MM.1S (cell line): ENCODE measurements around the gene NXF1.
"Not testable (repeated sequence)": the region's sequence is repeated elsewhere in the genome, so short reads cannot be mapped to it uniquely, and the experiment has no call there.

ENCODE experiments used
- DNase-seq: peaks from one replicate; pipeline ENCODE4 v3.0.0-alpha.2; 2015
- H2AFZ ChIP-seq: fragments of 300-600 bp; sonication (generic); 2 replicates; pipeline ENCODE4 v1.6.0; 2016; ENCODE audit warnings: antibody characterized with exemption, low read length
- H3F3A ChIP-seq: fragments of 300-600 bp; sonication (generic); 2 replicates; pipeline ENCODE4 v1.6.1; 2016; ENCODE audit warnings: mild to moderate bottlenecking, antibody characterized with exemption, low read length, moderate library complexity, mixed read lengths; ENCODE audit not compliant: insufficient read depth
- H3K27ac ChIP-seq: fragments of 300-600 bp; sonication (generic); 2 replicates; pipeline ENCODE4 v1.5.1; 2016; ENCODE audit warnings: mild to moderate bottlenecking, low read length
- H3K27me3 ChIP-seq: fragments of 300-600 bp; sonication (generic); replicated peaks from 2 replicates; pipeline ENCODE4 v1.6.0; 2016; ENCODE audit warnings: low read length; ENCODE audit not compliant: insufficient read depth
- H3K36me3 ChIP-seq: fragments of 300-600 bp; sonication (generic); replicated peaks from 2 replicates; pipeline ENCODE4 v1.6.1; 2016; ENCODE audit warnings: mild to moderate bottlenecking, low read length, mixed read lengths; ENCODE audit not compliant: insufficient read depth
- H3K4me1 ChIP-seq: fragments of 300-600 bp; sonication (generic); 2 replicates; pipeline ENCODE4 v1.6.1; 2016; ENCODE audit warnings: low read length, mixed read lengths
- H3K4me2 ChIP-seq: fragments of 300-600 bp; sonication (generic); 2 replicates; pipeline ENCODE4 v1.6.0; 2016; ENCODE audit warnings: low read depth, low read length
- H3K4me3 ChIP-seq: fragments of 300-600 bp; sonication (generic); 2 replicates; pipeline ENCODE4 v1.5.1; 2016; ENCODE audit warnings: low read length, mixed read lengths
- H3K79me2 ChIP-seq: fragments of 300-600 bp; sonication (generic); 2 replicates; pipeline ENCODE4 v1.6.1; 2016; ENCODE audit warnings: mixed run types, low read length, mixed read lengths
- H3K9ac ChIP-seq: fragments of 300-600 bp; sonication (generic); 2 replicates; pipeline ENCODE4 v1.6.1; 2016; ENCODE audit warnings: low read length, mixed read lengths
- H3K9me2 ChIP-seq: fragments of 300-600 bp; sonication (generic); replicated peaks from 2 replicates; pipeline ENCODE4 v1.6.1; 2016; ENCODE audit warnings: mild to moderate bottlenecking, low read length, mixed read lengths; ENCODE audit not compliant: insufficient read depth
- H3K9me3 ChIP-seq: fragments of 300-600 bp; sonication (generic); replicated peaks from 2 replicates; pipeline ENCODE4 v1.6.1; 2016; ENCODE audit warnings: mild to moderate bottlenecking, low read length, mixed read lengths; ENCODE audit not compliant: insufficient read depth
- H4K20me1 ChIP-seq: fragments of 300-600 bp; sonication (generic); 2 replicates; pipeline ENCODE4 v1.6.1; 2016; ENCODE audit warnings: mild to moderate bottlenecking, low read length, moderate library complexity, mixed read lengths; ENCODE audit not compliant: insufficient read depth
- CTCF ChIP-seq: fragments of 300-600 bp; sonication (generic); IDR thresholded peaks from 2 replicates; pipeline ENCODE4 v1.5.1; 2016; ENCODE audit warnings: antibody characterized with exemption, low read length, mixed read lengths
- EZH2 ChIP-seq: fragments of 300-600 bp; sonication (generic); optimal IDR thresholded peaks from 2 replicates; pipeline ENCODE3; 2017; ENCODE audit warnings: low read depth, mild to moderate bottlenecking, antibody characterized with exemption, low read length, mixed read lengths
- EZH2phosphoT487 ChIP-seq: fragments of 300-600 bp; sonication (generic); IDR thresholded peaks from 2 replicates; pipeline ENCODE4 v1.6.1; 2018; ENCODE audit warnings: antibody characterized with exemption, low read length

Gene NXF1

GRCh38 chr11:62774407-62774806, 30.8 kb downstream of the NXF1 start:
- Histone ChIP-seq H3K27me3 (no peaks in the 10 kb centered on the region), H3K4me2 (no peak overlapping the region)
- TF ChIP-seq CTCF (no peak), EZH2phosphoT487 (no peak), EZH2 (no peak)

GRCh38 chr11:62771144-62772021, 33.9 kb downstream of the NXF1 start, which contains the start of gene TAF6L:
Gene TAF6L, plus strand, starts transcription at chr11:62771396. Its CDS starts 4,388 bp downstream, at chr11:62775784.
- no peaks in the 10 kb centered on the region for H4K20me1 ChIP-seq
- H3K27ac ChIP-seq: peak within 1 kb of the TSS; percentile 72
- peak within 1 kb of the TSS; percentile 87 for H2AFZ ChIP-seq
- peaks cover 17% of the 10 kb centered on the region for H3F3A ChIP-seq
- DNase-seq: peak; percentile 97
- H3K9me2 ChIP-seq: no peaks in the 10 kb centered on the region
- H3K4me2 ChIP-seq: peak within 1 kb of the TSS; percentile 95
- peak within 1 kb of the TSS; percentile 71 for H3K9ac ChIP-seq
- H3K9me3 ChIP-seq: no peaks in the 10 kb centered on the region
- TF ChIP-seq EZH2: no peak
- no peak for TF ChIP-seq CTCF
- TF ChIP-seq EZH2phosphoT487: no peak
- no peaks in the 10 kb centered on the region for H3K36me3 ChIP-seq
- H3K79me2 ChIP-seq: peaks cover 31% of the 10 kb centered on the region
- peaks cover 10% of the 10 kb centered on the region for H3K4me1 ChIP-seq
- H3K27me3 ChIP-seq: no peaks in the 10 kb centered on the region
- peak within 1 kb of the TSS; percentile 81 for H3K4me3 ChIP-seq

More at GRCh38 chr11:62774407-62774806, 30.8 kb downstream of the NXF1 start:
- peaks cover 31% of the 10 kb centered on the region for H3K79me2 ChIP-seq
- H3K9me2 ChIP-seq: no peaks in the 10 kb centered on the region
- H3F3A ChIP-seq: peaks cover 16% of the 10 kb centered on the region
- no peak overlapping the region for H3K4me3 ChIP-seq
- no peaks in the 10 kb centered on the region for H3K36me3 ChIP-seq
- H2AFZ ChIP-seq: no peak overlapping the region
- no peaks in the 10 kb centered on the region for H3K9me3 ChIP-seq
- H3K27ac ChIP-seq: no peak overlapping the region
- H3K4me1 ChIP-seq: peaks cover 10% of the 10 kb centered on the region
- no peaks in the 10 kb centered on the region for H4K20me1 ChIP-seq
- no peak overlapping the region for H3K9ac ChIP-seq
- no peak for DNase-seq

- H3K9me2 ChIP-seq: no peaks in the 10 kb centered on the region
- peaks cover 31% of the 10 kb centered on the region for H3K79me2 ChIP-seq
- H3K9me3 ChIP-seq: no peaks in the 10 kb centered on the region
- no peaks in the 10 kb centered on the region for H3K27me3 ChIP-seq
- H3K4me2 ChIP-seq: peak overlapping the region; percentile 95
- H3K36me3 ChIP-seq: no peaks in the 10 kb centered on the region
- no peaks in the 10 kb centered on the region for H4K20me1 ChIP-seq
- peak overlapping the region; percentile 71 for H3K9ac ChIP-seq
- peak overlapping the region; percentile 72 for H3K27ac ChIP-seq
- DNase-seq: no peak
- no peak for TF ChIP-seq EZH2phosphoT487
- no peak for TF ChIP-seq CTCF
- no peak for TF ChIP-seq EZH2
- peak overlapping the region; percentile 87 for H2AFZ ChIP-seq
- H3K4me1 ChIP-seq: peaks cover 10% of the 10 kb centered on the region
- H3F3A ChIP-seq: peaks cover 17% of the 10 kb centered on the region
- peak overlapping the region; percentile 81 for H3K4me3 ChIP-seq
Measured at GRCh38 chr11:62770778-62771143, 34.5 kb downstream of the NXF1 start.

GRCh38 chr11:62760867-62761227, 44.4 kb downstream of the NXF1 start:
- H3K9me2 ChIP-seq, H3K9ac ChIP-seq, H3F3A ChIP-seq, H4K20me1 ChIP-seq, H3K27ac ChIP-seq, H3K9me3 ChIP-seq, H3K27me3 ChIP-seq, H3K4me1 ChIP-seq, DNase-seq, H3K36me3 ChIP-seq: not testable (repeated sequence)
- Histone ChIP-seq H2AFZ (peak overlapping the region; percentile 53; the same call in 1 of the 2 replicates), H3K4me3 (peak overlapping the region; percentile 99; the same call in 1 of the 2 replicates), H3K4me2 (peak overlapping the region; percentile 24; the same call in 1 of the 2 replicates), H3K79me2 (peaks cover 15% of the 10 kb centered on the region)
